GM20431 (cell line): ENCODE data around the gene ZNF787.

ENCODE experiments used
- in situ Hi-C: fragments of 300-500 bp; cut with MseI, MboI; formaldehyde crosslinking; loops from one replicate; pipeline ENCODE4 v1.15.0; 2020; ENCODE audit warnings: low sequenced_read_pairs; ENCODE audit not compliant: unreplicated experiment

ZNF787 gene

GRCh38 chr19:56091751-56092546 is 29.1 kb downstream of the ZNF787 start:
- in situ Hi-C loops = no loop called here

GRCh38 chr19:56091066-56091490 is 30.0 kb downstream of the ZNF787 start:
- in situ Hi-C loops = no loop called here

- in situ Hi-C loops = no loop called here
These were observed 31.8 kb downstream of the ZNF787 start for GRCh38 chr19:56089344-56089743.

GRCh38 chr19:56088497-56089215 is 32.4 kb downstream of the ZNF787 start:
- in situ Hi-C loops = no loop called here

GRCh38 chr19:56087647-56088496 is 33.2 kb downstream of the ZNF787 start:
- in situ Hi-C loops = no loop called here

GRCh38 chr19:56086671-56087430 is 34.2 kb downstream of the ZNF787 start:
- in situ Hi-C loops = no loop called here

- in situ Hi-C loops = no loop called here
These were observed 35.4 kb downstream of the ZNF787 start for GRCh38 chr19:56085571-56086275.

GRCh38 chr19:56084835-56085536 is 36.1 kb downstream of the ZNF787 start:
- in situ Hi-C loops = no loop called here

- in situ Hi-C loops = no loop called here
These were observed 37.4 kb downstream of the ZNF787 start for GRCh38 chr19:56083668-56084067.

GRCh38 chr19:56080669-56081401 is 40.3 kb downstream of the ZNF787 start:
- in situ Hi-C loops = no loop called here

GRCh38 chr19:56079609-56080008 is 41.5 kb downstream of the ZNF787 start:
- in situ Hi-C loops = loop anchor here (10.0 kb wide), 1 partner anchor 265 kb away; no protein-coding TSS in a partner anchor

GRCh38 chr19:56076498-56076897 is 44.6 kb downstream of the ZNF787 start:
- in situ Hi-C loops = loop anchor here (10.0 kb wide), 1 partner anchor 268 kb away; no protein-coding TSS in a partner anchor

GRCh38 chr19:56071151-56071550 is 49.9 kb downstream of the ZNF787 start:
- in situ Hi-C loops = loop anchor here (10.0 kb wide), 1 partner anchor 274 kb away; no protein-coding TSS in a partner anchor

GRCh38 chr19:56069642-56070041 is 51.5 kb downstream of the ZNF787 start:
- in situ Hi-C loops = loop anchor here (10.0 kb wide), 1 partner anchor 275 kb away; no protein-coding TSS in a partner anchor

GRCh38 chr19:56066152-56067023 is 54.7 kb downstream of the ZNF787 start:
- in situ Hi-C loops = no loop called here

- in situ Hi-C loops = no loop called here
These were observed 67.5 kb downstream of the ZNF787 start for GRCh38 chr19:56053596-56053995.
